ENCODE measurements around the gene USP1.
A peak's percentile ranks its signal among the peaks of the same experiment; 100 is the strongest.

The USP1 gene
- total RNA-seq = 74.3 to 205 (median 167) reads per million in 3 experiments

GRCh38 chr1:62436466-62437272 is at the start of gene USP1:
USP1 (plus strand) TSS chr1:62437049; CDS start chr1:62439868, 2,819 bp downstream.
- DNase-seq = peak; percentile 100

- no peak for DNase-seq
These were observed 47.3 kb upstream of the USP1 start for GRCh38 chr1:62389531-62389930.

- no peak for DNase-seq
These were observed 46.8 kb upstream of the USP1 start for GRCh38 chr1:62390071-62390470.

DNA sequence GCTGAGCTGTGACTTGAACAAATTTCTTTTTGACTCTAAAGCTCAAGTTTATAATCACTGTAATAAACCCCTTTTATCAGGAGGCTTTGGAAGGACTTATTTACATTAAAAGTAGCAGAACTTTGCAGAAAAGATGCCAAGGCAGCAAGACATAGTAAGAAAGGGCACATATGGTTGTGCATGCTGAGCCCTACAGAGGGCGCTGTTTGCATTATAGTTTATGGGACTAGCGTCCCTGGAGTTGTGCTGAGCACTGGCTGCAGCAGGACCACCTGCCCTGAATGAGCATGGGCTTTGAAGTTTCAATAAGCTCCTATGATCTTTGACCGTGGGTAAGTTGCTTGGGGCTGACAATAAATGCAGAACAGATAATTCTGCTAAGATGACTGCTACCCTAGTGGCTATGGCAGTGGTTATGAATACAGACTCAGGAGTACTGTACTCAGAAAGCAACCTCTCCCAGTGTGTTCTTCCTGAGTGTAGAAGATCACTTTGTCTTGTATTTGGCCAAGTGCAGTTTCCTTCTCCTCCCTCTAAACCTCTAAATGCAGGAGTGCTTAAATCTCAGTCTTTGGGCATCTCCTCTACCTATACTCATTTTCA is 45.4 kb upstream of the USP1 start:
- DNase-seq = no peak

DNA sequence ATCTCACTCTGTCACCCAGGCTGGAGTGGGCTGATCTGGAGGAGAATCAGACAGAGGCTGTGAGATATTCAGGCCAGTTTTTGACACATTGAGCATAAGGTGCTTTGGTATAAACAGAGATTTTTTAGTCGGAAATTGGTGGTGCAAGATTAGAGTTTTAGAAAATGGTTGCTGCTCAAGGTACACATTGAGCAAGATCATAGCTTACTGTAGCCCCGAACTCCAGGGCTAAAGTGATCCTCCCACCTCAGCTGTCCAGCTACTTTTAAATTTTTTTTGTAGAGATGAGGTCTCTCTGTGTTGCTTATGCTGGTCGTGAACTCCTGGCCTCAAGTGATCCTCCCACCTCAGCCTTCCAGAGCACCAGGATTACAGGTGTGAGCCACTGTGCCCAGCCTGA is 43.9 kb upstream of the USP1 start:
- no peak for DNase-seq

GRCh38 chr1:62394646-62395045 is 42.2 kb upstream of the USP1 start:
- DNase-seq = no peak

- no peak for DNase-seq
These were observed 41.6 kb upstream of the USP1 start for GRCh38 chr1:62395291-62395690.

GRCh38 chr1:62396871-62397270 is 40.0 kb upstream of the USP1 start:
- DNase-seq = no peak

GRCh38 chr1:62397301-62397700 is 39.5 kb upstream of the USP1 start:
- no peak for DNase-seq

GRCh38 chr1:62398377-62398776 is 38.5 kb upstream of the USP1 start:
- no peak for DNase-seq

DNA sequence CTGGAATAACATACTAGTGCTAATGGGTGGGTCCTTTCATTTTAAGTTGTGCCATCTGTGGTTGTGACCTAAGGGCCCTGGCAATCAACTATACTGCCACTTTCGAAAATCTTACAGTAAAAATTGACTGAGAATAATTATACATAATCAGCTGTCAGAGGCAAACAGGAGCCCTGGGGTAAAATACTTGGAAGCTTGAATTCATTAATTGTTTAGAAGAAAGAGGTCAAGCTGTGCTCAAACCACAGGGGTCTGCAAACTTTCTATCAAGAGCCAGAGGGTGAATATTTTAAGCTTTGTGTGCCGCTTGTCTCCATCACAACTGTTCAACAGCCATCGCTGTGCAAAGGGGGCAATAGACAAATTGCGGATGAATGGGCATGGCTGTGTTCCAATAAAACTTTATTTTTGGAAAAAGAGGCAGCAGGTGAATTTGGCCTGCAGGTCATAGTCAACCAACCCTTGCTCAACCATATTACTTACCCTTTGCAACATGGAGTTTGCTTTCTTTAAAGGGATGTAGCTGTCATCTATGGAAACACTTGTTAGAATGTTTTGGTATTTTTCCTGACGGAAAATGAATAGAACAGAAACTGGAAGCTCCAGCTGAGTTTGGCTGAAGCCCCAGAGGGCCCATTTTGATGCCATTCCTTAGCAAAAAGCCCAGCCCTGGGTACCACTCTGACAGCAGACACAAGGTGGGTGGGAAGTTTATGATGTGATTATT is 35.7 kb upstream of the USP1 start:
- DNase-seq = no peak

DNA sequence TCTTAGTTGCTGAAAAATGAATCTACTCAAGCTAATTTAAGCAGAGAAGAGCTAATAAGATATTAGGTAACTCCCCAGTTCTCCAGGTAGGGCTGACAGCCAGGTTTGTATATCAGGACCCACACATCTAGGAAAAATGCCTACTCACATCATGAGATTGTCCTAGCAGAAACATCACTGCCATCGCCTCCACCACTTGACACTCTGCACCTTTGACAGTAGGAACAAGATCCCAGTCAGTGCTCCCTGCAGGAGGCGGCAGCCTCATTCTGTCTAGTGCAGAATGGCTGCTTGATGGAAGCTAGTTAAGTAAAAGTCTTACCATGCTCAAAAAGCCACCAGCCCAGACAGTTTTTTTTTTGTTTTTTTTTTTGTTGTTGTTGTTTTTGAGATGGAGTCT is 31.6 kb upstream of the USP1 start:
- no peak for DNase-seq

DNA sequence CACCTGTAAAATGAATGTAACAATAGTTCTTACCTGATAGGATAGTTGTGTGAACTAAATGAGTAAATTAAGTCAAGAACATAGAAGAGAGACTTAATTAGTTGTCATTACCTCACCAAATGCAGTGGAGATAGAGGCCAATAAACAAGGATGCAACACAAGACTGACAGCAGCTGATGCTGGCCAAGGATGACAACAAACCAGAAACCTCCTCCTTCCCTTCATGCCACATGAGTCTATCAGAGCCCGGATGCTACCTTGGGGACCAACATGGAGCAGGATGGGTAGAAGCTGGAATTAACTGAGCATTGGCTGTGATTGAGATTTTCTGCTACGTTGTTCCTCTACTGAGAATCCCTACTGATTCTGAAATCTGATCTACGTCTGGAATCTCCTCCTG is 30.3 kb upstream of the USP1 start:
- DNase-seq = no peak

DNA sequence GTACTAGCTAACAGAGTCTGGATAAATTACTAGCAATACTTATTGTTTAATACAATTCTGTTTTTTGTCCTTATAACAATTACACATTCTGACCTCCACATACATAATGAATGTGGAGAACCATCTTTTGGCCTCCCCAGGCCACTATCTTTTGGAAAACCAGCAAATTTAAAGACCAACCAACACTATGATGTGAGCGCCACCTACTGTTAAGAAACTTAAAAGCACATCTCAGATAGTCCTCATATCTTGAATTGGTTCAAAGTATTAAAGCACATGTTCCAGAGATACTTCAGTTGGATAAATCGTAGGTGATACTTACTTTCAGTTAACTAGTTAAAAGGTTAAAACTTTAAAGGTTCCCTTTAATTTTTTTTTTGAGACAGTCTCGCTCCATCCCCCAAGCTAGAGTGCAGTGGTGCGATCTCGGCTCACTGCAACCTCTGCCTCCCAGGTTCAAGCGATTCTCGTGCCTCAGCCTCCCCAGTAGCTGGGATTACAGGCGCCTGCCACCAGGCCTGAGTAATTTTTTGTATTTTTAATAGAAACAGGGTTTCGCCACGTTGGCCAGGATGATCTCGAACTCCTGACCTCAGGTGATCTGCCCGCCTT is 29.3 kb upstream of the USP1 start:
- DNase-seq = peak; percentile 21

DNA sequence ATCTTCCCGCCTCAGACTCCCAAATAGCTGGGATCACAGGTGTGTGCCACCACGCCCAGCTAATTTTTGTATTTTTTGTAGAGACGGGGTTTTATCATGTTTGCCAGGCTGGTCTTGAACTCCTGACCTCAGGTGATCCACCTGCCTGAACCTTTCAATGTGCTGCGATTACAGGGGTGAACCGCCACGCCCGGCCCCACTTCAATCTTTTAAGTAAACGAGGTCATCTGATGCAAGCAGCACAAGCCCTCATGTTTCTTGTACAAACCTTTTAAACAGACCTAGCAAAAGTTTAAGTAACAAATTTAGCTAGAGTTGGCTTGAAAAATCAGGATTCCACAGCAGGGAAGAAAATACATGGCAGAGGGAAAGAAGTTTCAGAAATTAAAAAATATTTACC is 21.2 kb upstream of the USP1 start:
- DNase-seq = no peak

GRCh38 chr1:62417351-62417999 is 19.4 kb upstream of the USP1 start:
- DNase-seq = no peak

DNA sequence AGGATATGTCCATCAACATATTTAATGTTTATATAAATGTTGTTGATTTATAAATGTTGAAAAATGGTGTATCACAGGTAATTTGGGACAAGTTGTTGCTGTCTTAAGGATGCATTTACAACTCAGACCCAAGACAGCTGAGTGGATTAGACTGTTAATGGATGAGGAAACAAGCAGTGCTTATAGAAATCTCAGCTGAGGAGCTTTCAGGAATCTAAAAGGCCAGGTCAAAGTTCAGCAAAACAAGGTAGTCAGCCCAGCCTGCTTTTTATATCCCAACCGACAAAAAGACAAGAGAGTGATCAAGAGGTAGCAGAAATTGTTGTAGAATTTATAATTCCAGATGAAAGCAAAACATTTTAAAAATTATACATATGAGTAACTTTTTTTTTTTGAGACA is 16.6 kb upstream of the USP1 start:
- DNase-seq = no peak

GRCh38 chr1:62423580-62424242 is 13.1 kb upstream of the USP1 start:
- no peak for DNase-seq

GRCh38 chr1:62424411-62424810 is 12.4 kb upstream of the USP1 start:
- DNase-seq = no peak

GRCh38 chr1:62425041-62425440 is 11.8 kb upstream of the USP1 start:
- DNase-seq = no peak

DNA sequence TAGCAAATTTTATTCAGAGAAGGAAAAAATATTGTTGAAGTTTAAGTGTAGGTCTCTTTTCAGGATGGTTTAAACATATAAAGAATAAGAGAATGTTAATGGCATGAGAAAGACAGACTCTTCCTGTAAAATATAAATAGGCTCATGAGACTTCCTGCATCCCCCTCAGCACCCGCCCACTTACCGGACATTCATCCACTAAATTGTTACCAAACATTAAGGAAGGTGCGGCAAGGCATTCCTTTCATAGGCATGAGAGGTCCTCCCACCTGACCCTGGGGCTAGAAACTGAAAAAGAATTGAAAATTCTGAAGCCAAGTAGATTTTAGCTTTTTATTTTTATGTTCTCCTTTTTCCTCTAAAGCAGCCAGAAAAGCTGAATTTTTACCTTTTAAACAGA is 10.6 kb upstream of the USP1 start:
- DNase-seq = no peak

GRCh38 chr1:62426794-62427193 is 10.1 kb upstream of the USP1 start:
- no peak for DNase-seq
